K562 (cell line): ENCODE results near the gene ARMH1. TPM values are rescaled to one million over a fixed set of nuclear protein-coding genes. Genes with fewer than 3 reads are reported as not detected.
A peak's percentile ranks its signal among the peaks of the same experiment; 100 is the strongest.

ENCODE experiments used
- ATAC-seq: fragments of 200-7000 bp; cut with Tn5 transposase; 3 replicates; pipeline ENCODE4 v1.9.1; 2020; ENCODE audit warnings: moderate library complexity
- BruUV-seq: library from RNA; stranded (reverse); fragments of 400-500 nt; replicated peaks from 2 replicates; lab custom pipeline; 2021; lab: Mats Ljungman, UMichigan
- CTCF ChIA-PET: fragments of 300-600 bp; formaldehyde crosslinking; extraction: SDS; loops from one replicate; lab custom pipeline; 2021; ENCODE audit warnings: low intra/inter-chr PET ratio; lab: Yijun Ruan, JAX
- POLR2A ChIA-PET: fragments of 300-600, 350-650 bp; sonication (Branson Sonifier 250); formaldehyde crosslinking; extraction: SDS; loops from one replicate; lab custom pipeline; 2021; ENCODE audit warnings: antibody characterized with exemption, inconsistent platforms; lab: Yijun Ruan, JAX
- DNase-seq, 4 experiments: peaks; one replicate each; pipeline versions ENCODE4 v3.0.0 to v3.0.0-alpha.2; 2011 to 2018; ENCODE audit warnings: low spot score in 3 of 4, mixed read lengths in 3 of 4; ENCODE audit errors: extremely low read depth in 1 of 4
- FAIRE-seq: peaks from 2 replicates; lab custom pipeline; 2011; peaks lifted over from hg19 to GRCh38; lab: Jason Lieb, UNC
- H2AFZ ChIP-seq: 2 replicates; pipeline ENCODE4 v1.6.0; 2011; ENCODE audit warnings: low read depth, low read length, control low read depth, inconsistent platforms
- H3K27ac ChIP-seq: fragments of 200-600 bp; 3 replicates; pipeline ENCODE4 v1.8.0; 2011; ENCODE audit warnings: low read depth, mild to moderate bottlenecking, control low read depth, inconsistent platforms, low read length, moderate library complexity, mixed read lengths; ENCODE audit errors: extremely low read depth
- H3K27me3 ChIP-seq, 2 experiments: fragments of 300-600 bp in 1 of 2; 2 replicates in 1 of 2; 3 replicates in 1 of 2; pipeline versions ENCODE4 v1.6.0 to v1.8.0; 2011; ENCODE audit warnings: inconsistent platforms in 2 of 2, low read length in 2 of 2, mild to moderate bottlenecking in 1 of 2, mixed read lengths in 1 of 2, moderate library complexity in 1 of 2; ENCODE audit not compliant: control insufficient read depth in 2 of 2, insufficient read depth in 2 of 2
- H3K36me3 ChIP-seq: fragments of 300-600 bp; 3 replicates; pipeline ENCODE4 v1.8.0; 2011; ENCODE audit warnings: mild to moderate bottlenecking, low read length, inconsistent platforms; ENCODE audit not compliant: control insufficient read depth, insufficient read depth
- H3K4me1 ChIP-seq, 2 experiments: fragments of 200-600 bp in 1 of 2; replicated peaks in 1 of 2; 2 replicates in 1 of 2; 3 replicates in 1 of 2; pipeline versions ENCODE4 v1.5.1 to v1.8.0; 2011; ENCODE audit warnings: inconsistent platforms in 2 of 2, low read length in 2 of 2, mild to moderate bottlenecking in 1 of 2, mixed read lengths in 1 of 2, moderate library complexity in 1 of 2; ENCODE audit not compliant: control insufficient read depth in 2 of 2, insufficient read depth in 2 of 2
- H3K4me2 ChIP-seq: 2 replicates; pipeline ENCODE4 v1.6.1; 2011; ENCODE audit warnings: low read length, control low read depth, inconsistent platforms, mixed read lengths; ENCODE audit not compliant: insufficient read depth
- H3K4me3 ChIP-seq: fragments of 200-600 bp; sonication (generic), shearing (Covaris generic); 2 replicates; pipeline ENCODE4 v1.5.1; 2016; ENCODE audit warnings: control low read depth, inconsistent platforms
- H3K79me2 ChIP-seq: fragments of 200-600 bp; 3 replicates; pipeline ENCODE4 v1.8.0; 2011; ENCODE audit warnings: low read length, inconsistent platforms; ENCODE audit not compliant: control insufficient read depth, insufficient read depth
- H3K9ac ChIP-seq, 2 experiments: 2 replicates each; pipeline versions ENCODE4 v1.6.0 to v1.6.1; 2011; ENCODE audit warnings: low read depth in 2 of 2, low read length in 2 of 2, control low read depth in 1 of 2, inconsistent platforms in 1 of 2, mild to moderate bottlenecking in 1 of 2, mixed read lengths in 1 of 2; ENCODE audit not compliant: insufficient read depth in 1 of 2
- H3K9me1 ChIP-seq: one replicate; pipeline ENCODE4 v1.6.0; 2011; ENCODE audit warnings: inconsistent platforms, mild to moderate bottlenecking, low read length, moderate library complexity; ENCODE audit not compliant: control insufficient read depth, insufficient read depth
- H3K9me3 ChIP-seq: replicated peaks from 2 replicates; pipeline ENCODE4 v1.5.1; 2011; ENCODE audit warnings: low read depth, low read length, inconsistent platforms; ENCODE audit not compliant: control insufficient read depth, insufficient read depth
- H4K20me1 ChIP-seq: replicated peaks from 2 replicates; pipeline ENCODE4 v1.6.1; 2011; ENCODE audit warnings: low read length, inconsistent platforms, mixed read lengths; ENCODE audit not compliant: control insufficient read depth, insufficient read depth
- PHTF2 ChIP-seq: fragments of 250-450 bp; sonication (Bioruptor Pico); IDR thresholded peaks from 2 replicates; pipeline ENCODE4 v1.5.0; 2021; ENCODE audit warnings: mild to moderate bottlenecking
- ZNF165 ChIP-seq: fragments of 250-450 bp; sonication (Bioruptor Pico); IDR thresholded peaks from 2 replicates; pipeline ENCODE4 v1.4.0; 2020; ENCODE audit warnings: borderline replicate concordance
- WGBS: fragments of 100-300 bp; shearing (Covaris generic); methylation state at CpG from one replicate; pipeline ENCODE4 v1.1.6; 2016; ENCODE audit warnings: low coverage, mixed read lengths; ENCODE audit not compliant: insufficient coverage; ENCODE audit errors: missing lambda C conversion rate; 5-methylcytosine and 5-hydroxymethylcytosine counted together
- in situ Hi-C: fragments of 300-500 bp; cut with MboI; formaldehyde crosslinking; loops from 4 replicates; pipeline ENCODE4 v1.15.0; 2018; ENCODE audit warnings: inconsistent platforms, mixed read lengths
- intact Hi-C: fragments of 100-400 bp; cut with micrococcal nuclease; formaldehyde crosslinking; loops from 2 replicates; pipeline ENCODE4 v1.14.2; 2022
- polyA plus RNA-seq, 8 experiments: library from polyadenylated mRNA; depleted of rRNA in 4 of 8; stranded (reverse) in 5 of 8; unstranded in 3 of 8; fragments of >200 nt; fragmentation: Nextera tagmentation in 2 of 8; fragmentation: Illumina TruSeq in 1 of 8; extraction: Ambion mirVana in 2 of 8; extraction: Trizol in 1 of 8; gene quantifications; 2 replicates each; pipeline versions ENCODE4 v1.2.1 to v1.2.3, GENCODE V29; 2011 to 2014; ENCODE audit warnings: inconsistent platforms in 1 of 8, missing spikeins in 1 of 8
- total RNA-seq, 7 experiments: library from RNA; depleted of rRNA in 6 of 7; stranded (reverse); fragments of >200 nt in 6 of 7; fragmentation: Illumina TruSeq in 2 of 7; extraction: Trizol in 2 of 7; gene quantifications; 2 replicates each; pipeline versions ENCODE4 v1.2.1 to v1.2.3, GENCODE V29; 2011 to 2021; ENCODE audit warnings: low replicate concordance in 1 of 7
- TF ChIP-seq, protein P1 (sequence below): fragments of 450-650 bp; IDR thresholded peaks from 2 replicates; pipeline ENCODE4 v1.6.1; 2016; ENCODE audit warnings: mild to moderate bottlenecking
- TF ChIP-seq, protein P2 (sequence below): sonication (generic); formaldehyde crosslinking; IDR thresholded peaks from 2 replicates; pipeline ENCODE4 v1.9.0; 2022; ENCODE audit warnings: mild to moderate bottlenecking, missing genetic modification reagents
- TF ChIP-seq, protein P3 (sequence below), 2 experiments: fragments of 450-650 bp; IDR thresholded peaks; 2 replicates each; pipeline ENCODE4 v1.6.1; 2016

Gene ARMH1
- total and polyA plus RNA-seq, 9 of the 15 experiments (the other 6 are each of a cell fraction or from before 2014, with no cell fraction given) = 0.41 TPM; not detected in 8

DNA sequence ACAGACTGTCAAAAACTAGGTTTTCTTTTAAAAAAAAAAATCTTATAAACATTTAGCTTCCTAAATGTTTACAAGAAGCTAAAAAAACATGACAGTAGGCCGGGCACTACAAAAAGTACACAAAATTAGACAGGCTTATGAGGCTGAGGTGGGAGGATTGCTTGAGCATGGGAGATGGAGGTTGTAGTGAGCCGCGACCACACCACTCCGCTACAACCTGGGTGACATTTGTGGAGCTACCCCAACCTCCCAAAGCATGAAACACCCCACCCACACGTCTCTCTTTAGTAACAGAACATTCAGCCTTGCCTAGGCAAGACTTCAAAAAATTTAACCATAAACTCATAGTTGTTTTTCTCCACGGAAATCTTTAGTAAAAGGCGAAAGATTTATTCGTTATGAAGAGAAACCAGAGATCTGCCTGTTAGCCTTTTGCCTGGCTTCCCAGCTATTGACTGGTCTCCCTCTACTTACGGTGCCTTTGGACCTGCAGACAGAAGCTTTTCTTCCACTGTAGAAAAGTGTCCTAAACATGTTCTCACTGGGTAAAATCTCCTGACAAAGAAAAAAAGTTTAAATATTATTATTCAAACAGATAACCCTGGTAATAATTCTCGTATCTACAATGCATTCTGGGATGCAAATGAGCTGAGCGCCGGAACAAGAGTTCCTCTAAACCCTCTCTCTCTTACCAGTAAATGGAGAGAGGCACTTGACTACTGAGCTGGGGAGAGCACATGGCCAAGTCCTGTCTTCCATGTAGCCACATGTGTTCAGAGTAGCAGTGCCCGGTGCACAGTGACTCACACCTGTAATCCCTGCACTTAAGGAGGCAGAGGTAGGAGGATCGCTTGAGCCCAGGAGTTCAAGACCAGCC lies 47.2 kb downstream of the ARMH1 start (continued):
- TF ChIP-seq, protein P1, sequence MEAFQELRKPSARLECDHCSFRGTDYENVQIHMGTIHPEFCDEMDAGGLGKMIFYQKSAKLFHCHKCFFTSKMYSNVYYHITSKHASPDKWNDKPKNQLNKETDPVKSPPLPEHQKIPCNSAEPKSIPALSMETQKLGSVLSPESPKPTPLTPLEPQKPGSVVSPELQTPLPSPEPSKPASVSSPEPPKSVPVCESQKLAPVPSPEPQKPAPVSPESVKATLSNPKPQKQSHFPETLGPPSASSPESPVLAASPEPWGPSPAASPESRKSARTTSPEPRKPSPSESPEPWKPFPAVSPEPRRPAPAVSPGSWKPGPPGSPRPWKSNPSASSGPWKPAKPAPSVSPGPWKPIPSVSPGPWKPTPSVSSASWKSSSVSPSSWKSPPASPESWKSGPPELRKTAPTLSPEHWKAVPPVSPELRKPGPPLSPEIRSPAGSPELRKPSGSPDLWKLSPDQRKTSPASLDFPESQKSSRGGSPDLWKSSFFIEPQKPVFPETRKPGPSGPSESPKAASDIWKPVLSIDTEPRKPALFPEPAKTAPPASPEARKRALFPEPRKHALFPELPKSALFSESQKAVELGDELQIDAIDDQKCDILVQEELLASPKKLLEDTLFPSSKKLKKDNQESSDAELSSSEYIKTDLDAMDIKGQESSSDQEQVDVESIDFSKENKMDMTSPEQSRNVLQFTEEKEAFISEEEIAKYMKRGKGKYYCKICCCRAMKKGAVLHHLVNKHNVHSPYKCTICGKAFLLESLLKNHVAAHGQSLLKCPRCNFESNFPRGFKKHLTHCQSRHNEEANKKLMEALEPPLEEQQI = peak; percentile 82
- peak; percentile 99 for TF ChIP-seq PHTF2 (CRISPR knock-in tag)
- no peak for TF ChIP-seq ZNF165 (CRISPR knock-in tag)
- TF ChIP-seq, all 486 proteins: peak for 385

DNA sequence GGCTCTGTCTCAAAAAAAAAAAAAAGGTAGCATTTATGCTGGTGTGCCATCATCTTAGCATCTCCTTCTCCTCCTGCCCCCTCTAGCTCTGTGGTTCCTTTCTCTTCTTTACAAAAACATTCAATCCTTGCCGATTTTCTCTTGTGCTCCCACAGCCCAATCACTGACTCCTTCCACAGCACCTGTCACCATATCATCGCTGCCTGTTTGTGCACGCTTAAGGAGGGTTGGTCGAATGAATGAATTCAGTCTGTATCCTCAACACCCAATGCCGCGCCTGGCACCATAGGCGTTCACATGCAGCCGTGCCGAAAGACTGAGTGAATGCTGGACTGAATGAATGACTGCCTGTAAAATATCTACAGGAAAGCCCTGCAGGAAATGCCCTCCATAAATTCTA lies 48.5 kb downstream of the ARMH1 start:
- intact Hi-C loops (no loop called here), in situ Hi-C loops (loop anchor here (10.0 kb wide), 1 partner anchor 582 kb away; no protein-coding TSS in a partner anchor)
- no peak overlapping the region for H3K9ac ChIP-seq
- no peaks in the 10 kb centered on the region for H3K36me3 ChIP-seq
- 94% methylated on average over 9 of the region's 9 CpGs for WGBS
- peaks cover 17 to 24% of the 10 kb centered on the region in 2 experiments for H3K4me1 ChIP-seq
- DNase-seq (peak in 1 of 4 experiments; percentile 11), FAIRE-seq (no peak), ATAC-seq (no peak)
- no peak overlapping the region for H3K4me3 ChIP-seq
- POLR2A ChIA-PET = interaction anchor here (0.7 to 9.1 kb wide), 8 partner anchors 9 to 289 kb away, joined by 3 to 328 read pairs (median 37); partner anchors contain the start of genes BTBD19, DYNLT4, HECTD3 and KIF2C
- H3K27me3 ChIP-seq = peaks cover 0 to 5% of the 10 kb centered on the region in 2 experiments; a peak in 2 of 5 replicates
- BruUV-seq = no TSS peak
- H3K79me2 ChIP-seq = no peaks in the 10 kb centered on the region
- peak overlapping the region; percentile 9 for H2AFZ ChIP-seq
- TF ChIP-seq, protein P2, sequence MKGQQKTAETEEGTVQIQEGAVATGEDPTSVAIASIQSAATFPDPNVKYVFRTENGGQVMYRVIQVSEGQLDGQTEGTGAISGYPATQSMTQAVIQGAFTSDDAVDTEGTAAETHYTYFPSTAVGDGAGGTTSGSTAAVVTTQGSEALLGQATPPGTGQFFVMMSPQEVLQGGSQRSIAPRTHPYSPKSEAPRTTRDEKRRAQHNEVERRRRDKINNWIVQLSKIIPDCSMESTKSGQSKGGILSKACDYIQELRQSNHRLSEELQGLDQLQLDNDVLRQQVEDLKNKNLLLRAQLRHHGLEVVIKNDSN (CRISPR knock-in tag) = no peak
- TF ChIP-seq, protein P3, sequence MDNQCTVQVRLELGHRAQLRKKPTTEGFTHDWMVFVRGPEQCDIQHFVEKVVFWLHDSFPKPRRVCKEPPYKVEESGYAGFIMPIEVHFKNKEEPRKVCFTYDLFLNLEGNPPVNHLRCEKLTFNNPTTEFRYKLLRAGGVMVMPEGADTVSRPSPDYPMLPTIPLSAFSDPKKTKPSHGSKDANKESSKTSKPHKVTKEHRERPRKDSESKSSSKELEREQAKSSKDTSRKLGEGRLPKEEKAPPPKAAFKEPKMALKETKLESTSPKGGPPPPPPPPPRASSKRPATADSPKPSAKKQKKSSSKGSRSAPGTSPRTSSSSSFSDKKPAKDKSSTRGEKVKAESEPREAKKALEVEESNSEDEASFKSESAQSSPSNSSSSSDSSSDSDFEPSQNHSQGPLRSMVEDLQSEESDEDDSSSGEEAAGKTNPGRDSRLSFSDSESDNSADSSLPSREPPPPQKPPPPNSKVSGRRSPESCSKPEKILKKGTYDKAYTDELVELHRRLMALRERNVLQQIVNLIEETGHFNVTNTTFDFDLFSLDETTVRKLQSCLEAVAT (IDR thresholded peaks at IDR 0.05) = peak in 1 of 2 experiments; percentile 72; a peak in 2 of 4 replicates
- 0 out of 2 replicates have a peak, but pooled peaks cover 3% of the 10 kb centered on the region for H4K20me1 ChIP-seq
- CTCF ChIA-PET = no interaction called here
- H3K9me1 ChIP-seq = no peaks in the 10 kb centered on the region
- no peaks in the 10 kb centered on the region for H3K9me3 ChIP-seq
- no peak overlapping the region for H3K4me2 ChIP-seq
- no peak overlapping the region; the same call in 2 of the 3 replicates for H3K27ac ChIP-seq
